Measurements from ENCODE around the gene SAXO1. TPM values are rescaled to one million over a fixed set of nuclear protein-coding genes. Genes with fewer than 3 reads are reported as not detected.

The SAXO1 gene
- total RNA-seq, 1 experiment from 2014 or later = not detected

- Histone ChIP-seq H3K9me2 (ENCODE audit: insufficient read depth) (no peaks in the 10 kb centered on the region), H3K9ac (ENCODE audit: low read length) (no peak overlapping the region), H3K4me3 (replicated peaks in 1 of 2; ENCODE audit: low read depth in 1 of 2, low read length in 2 of 2) (no peak overlapping the region), H3K79me2 (ENCODE audit: insufficient read depth, low read length) (no peaks in the 10 kb centered on the region), H2AFZ (ENCODE audit: low read depth, low read length, poor library complexity, severe bottlenecking) (no peak overlapping the region), H3K36me3 (ENCODE audit: control insufficient read depth in 1 of 2, insufficient read depth in 2 of 2, low read length in 2 of 2) (no peaks in the 10 kb centered on the region), H3K9me3 (ENCODE audit: control insufficient read depth in 1 of 2, insufficient read depth in 1 of 2, low read depth in 1 of 2, low read length in 2 of 2) (no peaks in the 10 kb centered on the region), H4K20me1 (ENCODE audit: insufficient read depth) (no peaks in the 10 kb centered on the region), H3K4me1 (ENCODE audit: control insufficient read depth in 1 of 2, insufficient read depth in 2 of 2, low read length in 2 of 2) (no peaks in the 10 kb centered on the region), H3K4me2 (ENCODE audit: low read length) (no peak overlapping the region), H3K27me3 (ENCODE audit: insufficient read depth, low read length) (no peaks in the 10 kb centered on the region; the same call in 1 of the 2 replicates), H3K27ac (ENCODE audit: low read depth, low read length) (no peak overlapping the region)
- BruUV-seq (replicated peaks) = no TSS peak
- no peak for ATAC-seq
- no peak for TF ChIP-seq POLR2A (IDR thresholded peaks at IDR 0.05; ENCODE audit: borderline replicate concordance, extremely low read depth, insufficient read depth, insufficient read length)
- TF ChIP-seq MAX (IDR thresholded peaks at IDR 0.05) = no peak
- no peak for TF ChIP-seq ZFX (IDR thresholded peaks at IDR 0.05)
- TF ChIP-seq CEBPB (IDR thresholded peaks at IDR 0.05; ENCODE audit: low read depth) = no peak
- TF ChIP-seq EZH2phosphoT487 (IDR thresholded peaks at IDR 0.05; ENCODE audit: borderline replicate concordance) = no peak
- no peak for TF ChIP-seq JUND (IDR thresholded peaks at IDR 0.05)
- no peak for TF ChIP-seq SIN3A (IDR thresholded peaks at IDR 0.05; ENCODE audit: low read depth)
- no peak for TF ChIP-seq ELF1 (IDR thresholded peaks at IDR 0.05; ENCODE audit: borderline replicate concordance, low read depth)
- no peak for TF ChIP-seq ZNF274 (IDR thresholded peaks at IDR 0.05; ENCODE audit: low read depth, low read length)
- TF ChIP-seq CBX3 (IDR thresholded peaks at IDR 0.05; ENCODE audit: low read depth) = no peak
- TF ChIP-seq POLR2AphosphoS5 (IDR thresholded peaks at IDR 0.05; ENCODE audit: low read depth, low read length) = no peak
- no peak for TF ChIP-seq SRF (IDR thresholded peaks at IDR 0.05; ENCODE audit: low read depth)
- no peak for TF ChIP-seq RAD21 (IDR thresholded peaks at IDR 0.05; ENCODE audit: low read depth)
- TF ChIP-seq EZH2 (IDR thresholded peaks at IDR 0.05) = no peak
- no peak for TF ChIP-seq FOSL1 (IDR thresholded peaks at IDR 0.05; ENCODE audit: low read depth)
- TF ChIP-seq, protein P1, sequence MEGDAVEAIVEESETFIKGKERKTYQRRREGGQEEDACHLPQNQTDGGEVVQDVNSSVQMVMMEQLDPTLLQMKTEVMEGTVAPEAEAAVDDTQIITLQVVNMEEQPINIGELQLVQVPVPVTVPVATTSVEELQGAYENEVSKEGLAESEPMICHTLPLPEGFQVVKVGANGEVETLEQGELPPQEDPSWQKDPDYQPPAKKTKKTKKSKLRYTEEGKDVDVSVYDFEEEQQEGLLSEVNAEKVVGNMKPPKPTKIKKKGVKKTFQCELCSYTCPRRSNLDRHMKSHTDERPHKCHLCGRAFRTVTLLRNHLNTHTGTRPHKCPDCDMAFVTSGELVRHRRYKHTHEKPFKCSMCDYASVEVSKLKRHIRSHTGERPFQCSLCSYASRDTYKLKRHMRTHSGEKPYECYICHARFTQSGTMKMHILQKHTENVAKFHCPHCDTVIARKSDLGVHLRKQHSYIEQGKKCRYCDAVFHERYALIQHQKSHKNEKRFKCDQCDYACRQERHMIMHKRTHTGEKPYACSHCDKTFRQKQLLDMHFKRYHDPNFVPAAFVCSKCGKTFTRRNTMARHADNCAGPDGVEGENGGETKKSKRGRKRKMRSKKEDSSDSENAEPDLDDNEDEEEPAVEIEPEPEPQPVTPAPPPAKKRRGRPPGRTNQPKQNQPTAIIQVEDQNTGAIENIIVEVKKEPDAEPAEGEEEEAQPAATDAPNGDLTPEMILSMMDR (IDR thresholded peaks at IDR 0.05 in 2 of 3, conservative IDR thresholded peaks at IDR 0.05 in 1 of 3; ENCODE audit: borderline replicate concordance in 1 of 3, insufficient read depth in 1 of 3, low read depth in 2 of 3, low read length in 2 of 3) = no peak
- no peak for TF ChIP-seq YY1 (IDR thresholded peaks at IDR 0.05; ENCODE audit: extremely low read depth, insufficient replicate concordance, low read depth, low read length)
- no peak for TF ChIP-seq SP1 (IDR thresholded peaks at IDR 0.05; ENCODE audit: low read depth)
- ChIA-PET CTCF (no interaction called here), POLR2A (no interaction called here), RAD21 (ENCODE audit: low non-redundant PET in 1 of 2, low total read pairs in 2 of 2, uncharacterized antibody in 2 of 2, unreplicated experiment in 2 of 2) (no interaction called here)
- DNase-seq (ENCODE audit: low read depth, low spot score) = no peak
- intact Hi-C loops (cut with micrococcal nuclease) = no loop called here
These were observed 112.6 kb downstream of the SAXO1 start for GRCh38 chr9:18920141-18921084.

Measured in HCT116 (cell line).